Ramos (cell line): Measurements from ENCODE around the gene PTPRN2.

Experiments
- in situ Hi-C: fragments of 300-500 bp; cut with MboI; formaldehyde crosslinking; loops from one replicate; pipeline ENCODE4 v1.14.3; 2022; ENCODE audit warnings: low sequenced_read_pairs; ENCODE audit not compliant: unreplicated experiment

The PTPRN2 gene

DNA sequence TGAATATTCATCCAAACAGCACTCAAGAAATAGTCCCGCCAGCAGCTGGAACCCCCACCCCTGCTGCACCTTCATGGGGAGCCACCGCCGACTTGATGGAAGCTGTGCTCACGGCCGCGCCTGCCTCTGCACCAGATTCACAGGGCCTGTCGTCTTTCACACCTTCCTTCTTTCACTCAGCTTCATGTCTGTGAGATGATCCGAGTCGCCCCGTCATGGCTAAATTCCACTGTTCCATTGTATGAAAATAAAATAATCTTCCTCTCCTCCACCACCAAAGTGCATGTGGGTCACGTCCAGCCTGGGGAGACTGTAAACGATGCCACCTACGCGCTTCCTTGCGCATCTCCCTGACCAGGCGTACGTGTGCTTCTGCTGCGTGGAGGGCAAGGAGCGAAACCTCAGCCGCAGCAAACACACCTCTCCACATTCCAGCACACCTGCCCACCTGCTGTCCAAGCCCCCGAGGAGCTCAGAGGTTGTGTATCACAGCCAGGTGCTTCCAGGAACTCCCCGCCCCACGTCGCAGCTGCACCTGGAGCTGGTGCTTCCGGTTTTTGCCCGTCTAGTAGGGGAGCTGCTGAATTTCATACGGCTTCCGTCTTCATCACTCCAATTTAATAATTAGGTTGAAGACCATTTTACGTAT lies 137.0 kb downstream of the PTPRN2 start:
- in situ Hi-C loops, result no loop called here

DNA sequence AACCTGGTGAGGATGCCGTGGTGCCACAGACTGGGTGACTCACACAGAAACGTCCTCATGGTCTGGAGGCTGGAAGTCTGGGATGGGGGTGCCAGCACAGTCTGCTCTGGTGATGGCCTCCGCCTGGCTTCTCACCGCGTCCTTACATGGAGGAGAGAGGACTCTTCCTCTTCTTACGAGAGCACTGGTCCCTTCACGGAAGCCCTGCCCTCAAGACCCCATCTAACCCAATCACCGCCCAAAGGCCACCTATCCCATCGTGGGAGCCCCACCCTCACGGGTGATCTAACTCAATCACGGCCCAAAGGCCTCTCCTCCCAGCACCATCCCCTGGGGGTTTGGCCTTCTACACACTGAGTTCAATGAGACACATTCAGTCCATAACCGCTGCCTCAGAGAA lies 137.7 kb downstream of the PTPRN2 start:
- in situ Hi-C loops, result no loop called here

DNA sequence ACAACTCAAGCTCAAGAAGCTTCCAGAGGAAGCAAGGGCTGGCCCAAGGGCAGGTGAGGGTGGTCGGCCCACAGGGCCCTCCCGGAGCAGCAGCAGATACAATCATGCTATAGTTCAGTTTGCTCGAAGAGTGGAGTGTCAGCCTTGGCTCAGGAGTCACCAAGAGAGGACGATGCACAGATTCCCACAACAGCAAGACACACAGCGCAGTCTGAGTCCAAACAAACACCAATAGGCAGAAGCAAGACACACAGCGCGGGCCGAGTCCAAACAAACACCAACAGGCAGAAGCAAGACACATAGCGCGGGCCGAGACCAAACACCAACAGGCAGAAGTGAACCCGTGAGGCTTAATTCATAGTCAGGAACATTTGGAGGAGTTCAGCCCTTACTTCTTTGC lies 138.4 kb downstream of the PTPRN2 start:
- in situ Hi-C loops, result no loop called here

DNA sequence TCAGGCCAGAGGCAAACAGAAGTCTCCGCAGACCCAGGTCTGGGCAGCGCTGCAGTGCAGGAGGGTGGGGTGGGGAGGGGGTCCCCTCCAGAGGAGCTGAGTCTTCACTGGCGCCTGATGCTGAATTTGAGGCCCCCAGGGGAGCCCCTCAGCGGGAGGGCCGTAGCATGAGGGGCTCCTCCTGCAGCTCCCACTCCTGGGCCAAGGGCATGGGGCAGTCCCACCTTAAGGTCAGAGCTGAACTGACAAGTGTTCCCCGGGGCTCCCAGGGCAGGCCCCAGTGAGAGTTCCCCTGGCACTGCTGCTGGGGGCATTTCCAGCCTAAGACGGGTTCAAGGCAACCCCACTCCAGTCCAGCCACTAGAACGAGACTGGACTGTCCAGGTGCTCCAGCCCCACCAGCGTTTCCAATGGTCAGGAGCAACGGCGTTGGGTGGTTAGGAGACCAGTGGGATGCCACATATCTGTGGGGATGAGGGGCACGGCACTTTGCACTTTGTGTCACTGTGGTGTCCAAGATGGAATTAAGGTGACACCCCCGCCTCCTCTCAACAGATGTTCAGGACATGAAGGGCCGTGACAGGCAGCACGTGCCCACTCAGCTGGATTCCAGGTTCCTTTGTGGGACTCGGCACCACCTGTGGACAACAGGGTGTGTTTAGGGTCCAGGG lies 139.1 kb downstream of the PTPRN2 start:
- in situ Hi-C loops, result no loop called here

DNA sequence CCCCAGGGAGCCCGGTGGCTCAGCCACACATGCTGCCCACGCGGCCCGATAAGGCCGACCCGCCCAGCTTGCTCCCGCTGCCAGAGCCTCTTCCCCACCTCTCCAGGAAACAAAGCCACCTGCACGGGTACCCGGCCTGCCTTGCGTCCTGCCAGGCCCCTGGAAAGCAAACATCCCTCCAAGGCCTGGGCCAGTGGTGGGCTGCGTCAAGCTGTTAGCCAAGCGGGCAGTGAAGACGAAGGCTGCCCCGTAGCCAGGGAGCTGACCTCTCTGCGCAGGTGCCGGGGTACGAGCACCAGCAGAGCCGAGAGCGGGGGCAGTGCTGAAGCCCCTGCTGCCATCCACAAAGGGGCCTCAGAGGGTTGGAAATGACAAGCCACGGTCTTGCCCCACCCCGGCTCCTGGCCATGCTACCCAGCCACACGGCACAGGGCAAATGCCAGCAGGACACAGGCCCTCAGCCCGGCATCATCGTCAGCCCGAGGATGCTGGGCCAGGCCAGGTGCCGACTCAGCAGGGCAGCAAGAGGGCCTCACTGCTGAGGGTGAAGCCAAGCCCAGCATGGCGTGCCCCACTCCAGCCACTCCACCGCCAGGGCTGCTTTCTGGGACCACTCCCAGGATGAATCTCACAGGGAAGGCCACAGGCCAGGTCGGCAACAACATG lies 140.0 kb downstream of the PTPRN2 start:
- in situ Hi-C loops, result no loop called here

DNA sequence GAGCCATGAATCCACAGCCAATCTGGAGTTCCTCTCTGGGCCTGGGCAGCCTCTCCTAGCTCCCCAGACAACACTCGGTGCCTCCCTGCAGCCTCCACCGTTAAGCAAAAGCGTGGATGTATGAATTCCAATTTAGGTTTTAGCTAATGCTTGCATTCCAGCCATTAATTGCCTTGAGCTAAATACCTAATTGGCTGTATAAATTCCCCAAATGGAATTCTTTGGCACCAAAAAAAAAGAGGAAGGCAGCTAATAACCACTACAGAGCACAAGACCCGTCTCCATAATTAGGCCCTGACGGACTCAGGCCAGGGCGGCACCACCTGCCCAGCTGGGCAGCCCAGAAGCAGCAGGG lies 140.5 kb downstream of the PTPRN2 start:
- in situ Hi-C loops, result no loop called here

DNA sequence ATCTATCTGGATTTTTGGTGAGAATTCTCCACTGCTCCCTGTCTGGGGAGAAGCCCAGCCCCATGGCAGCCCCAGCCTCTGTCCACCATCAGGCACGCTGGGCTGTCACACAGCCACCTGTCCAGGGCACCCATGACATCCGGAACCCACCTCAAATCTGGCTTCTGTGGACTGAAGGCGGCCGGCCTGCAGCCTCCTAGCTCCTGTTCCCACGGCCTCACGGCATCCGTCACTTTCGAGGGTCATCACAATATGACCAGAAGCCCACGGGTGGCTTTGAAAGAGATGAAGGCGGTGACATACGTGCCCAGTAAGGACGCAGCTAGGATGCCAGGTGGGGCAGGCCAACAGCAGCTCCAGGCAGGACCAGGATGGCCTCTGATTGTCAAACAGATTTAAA lies 140.9 kb downstream of the PTPRN2 start:
- in situ Hi-C loops, result no loop called here

DNA sequence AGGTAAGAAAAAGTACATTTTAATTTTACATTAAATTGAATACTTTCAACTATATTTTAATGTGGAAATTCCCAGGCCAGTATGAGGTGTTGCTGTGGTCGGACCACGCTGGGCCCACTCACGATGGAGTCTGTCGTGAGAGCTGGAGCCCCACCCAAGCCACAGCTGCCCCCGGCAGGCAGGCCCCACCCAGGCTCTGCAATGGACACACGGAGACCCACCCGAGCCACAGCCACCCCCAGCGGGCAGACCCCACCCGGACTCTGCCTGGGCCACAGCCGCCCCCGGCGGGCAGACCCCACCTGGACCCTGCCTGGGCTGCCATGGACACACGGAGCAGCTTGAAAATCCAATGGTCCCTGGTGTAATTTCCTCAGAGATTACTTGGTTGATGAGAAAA lies 141.3 kb downstream of the PTPRN2 start:
- in situ Hi-C loops, result no loop called here

DNA sequence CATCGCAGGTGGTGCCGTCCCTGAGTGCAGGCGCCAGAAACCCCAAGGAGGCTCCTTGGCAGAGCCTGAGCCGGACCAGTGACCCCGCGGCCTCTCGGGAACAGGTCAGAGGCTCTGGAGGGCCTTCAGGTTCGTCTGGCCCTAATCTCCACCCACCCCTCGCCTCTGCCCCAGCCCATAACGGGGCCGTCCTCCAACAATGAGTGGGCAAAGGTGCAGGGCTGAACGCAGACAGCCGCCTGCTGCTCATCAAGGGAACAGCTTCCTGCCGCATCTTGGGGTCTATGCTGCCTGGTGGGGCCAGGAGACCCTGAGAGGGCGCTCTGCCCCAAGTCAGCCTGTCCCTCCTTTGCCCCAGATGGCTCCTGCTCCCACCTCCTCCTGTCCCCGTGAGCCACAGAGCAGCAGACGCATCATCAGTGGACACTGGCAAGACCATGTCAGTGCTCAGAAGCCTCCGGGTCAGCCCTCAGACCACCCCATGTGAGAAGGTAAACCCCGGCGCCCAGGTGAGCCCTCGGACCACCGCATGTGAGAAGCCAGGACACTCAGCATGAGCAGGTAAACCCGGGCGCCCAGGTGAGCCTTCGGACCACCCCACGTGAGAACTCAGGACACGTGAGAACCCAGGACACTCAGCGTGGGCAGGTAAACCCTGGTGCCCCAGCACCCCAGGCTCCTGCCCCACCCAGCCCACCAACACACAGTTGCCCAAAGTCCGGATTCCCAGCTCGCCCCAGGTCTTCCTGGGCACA lies 142.0 kb downstream of the PTPRN2 start:
- in situ Hi-C loops, result no loop called here

DNA sequence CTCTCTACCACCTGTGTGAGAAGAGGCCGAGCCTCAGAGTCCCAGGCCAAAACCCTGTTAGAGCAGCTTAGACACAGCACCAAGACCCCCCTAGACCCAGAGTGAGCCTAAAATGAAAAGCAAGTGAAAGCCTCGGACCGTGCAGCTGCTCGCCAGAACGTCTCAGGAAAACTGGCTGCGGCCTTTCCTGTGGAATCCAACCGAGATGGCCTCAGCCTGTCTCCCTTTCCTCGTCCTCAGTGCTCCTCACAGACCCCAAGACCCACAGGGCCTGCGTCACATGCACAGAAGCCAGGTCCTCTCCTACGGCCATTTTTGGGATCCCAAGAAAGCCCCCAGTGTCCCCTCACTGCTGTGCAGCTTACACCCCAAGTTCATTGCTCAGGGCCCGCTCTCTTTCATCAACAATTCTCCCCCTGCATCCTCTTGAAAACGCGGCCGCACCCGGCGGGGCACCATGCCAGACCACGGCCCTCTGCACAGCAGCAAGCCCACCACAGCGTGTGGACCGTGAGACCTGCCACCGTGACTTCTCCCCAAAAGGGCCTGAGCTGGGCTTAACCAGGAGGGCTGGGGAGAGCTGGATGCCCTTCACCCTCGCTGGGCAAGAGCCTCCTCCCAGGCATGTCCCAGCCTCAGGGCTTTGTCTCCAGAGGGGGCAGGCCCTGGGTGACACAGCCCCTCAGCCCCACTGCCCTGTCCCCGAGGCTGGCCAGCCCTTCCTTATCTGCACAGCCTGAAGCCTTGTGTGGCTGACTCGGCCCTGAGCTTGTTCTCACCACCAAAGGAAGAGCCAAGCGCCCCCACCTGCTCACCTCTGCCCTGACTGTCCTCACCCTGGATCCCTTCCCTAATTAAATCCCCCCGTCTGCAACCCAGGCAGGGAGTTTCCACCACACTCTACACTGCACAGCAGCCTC lies 142.9 kb downstream of the PTPRN2 start:
- in situ Hi-C loops, result no loop called here

DNA sequence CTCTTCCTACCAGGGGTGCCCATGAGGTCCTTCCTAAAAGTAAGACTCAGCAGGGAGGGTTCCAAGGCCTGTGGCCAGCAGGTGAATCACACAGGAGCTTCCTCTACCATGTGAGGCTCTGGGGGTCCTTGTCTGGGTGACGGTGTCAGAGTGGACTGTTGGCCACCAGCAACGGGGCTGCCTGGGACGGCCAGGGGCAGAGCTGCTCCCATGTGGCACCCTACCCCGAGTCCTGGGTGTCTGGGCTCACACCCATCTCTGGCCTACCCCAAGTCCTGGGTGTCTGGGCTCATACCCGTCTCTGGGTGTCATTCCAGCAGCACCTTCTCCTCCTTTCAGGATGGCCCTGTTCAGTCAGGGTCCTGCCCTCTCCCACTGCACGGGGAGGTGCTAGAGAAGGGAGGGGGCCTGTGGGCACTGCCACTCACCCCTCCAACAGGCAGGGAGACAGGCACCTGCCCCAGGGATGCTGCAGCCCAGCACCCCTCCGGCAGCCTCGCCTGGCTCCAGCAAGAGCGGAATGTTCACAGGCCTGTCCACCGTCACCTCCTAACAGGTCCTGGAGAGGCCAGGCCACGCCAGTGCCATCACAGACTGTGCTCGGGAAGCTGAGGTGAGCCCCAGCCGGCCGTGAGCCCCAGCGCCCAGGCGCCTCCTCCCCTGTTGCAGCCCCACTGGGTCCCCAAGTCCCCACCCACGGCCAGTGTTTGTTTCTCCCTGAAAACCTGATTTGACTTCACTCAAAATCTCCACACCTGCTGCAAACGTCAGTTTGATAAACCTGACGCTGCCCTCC lies 143.7 kb downstream of the PTPRN2 start:
- in situ Hi-C loops, result no loop called here

DNA sequence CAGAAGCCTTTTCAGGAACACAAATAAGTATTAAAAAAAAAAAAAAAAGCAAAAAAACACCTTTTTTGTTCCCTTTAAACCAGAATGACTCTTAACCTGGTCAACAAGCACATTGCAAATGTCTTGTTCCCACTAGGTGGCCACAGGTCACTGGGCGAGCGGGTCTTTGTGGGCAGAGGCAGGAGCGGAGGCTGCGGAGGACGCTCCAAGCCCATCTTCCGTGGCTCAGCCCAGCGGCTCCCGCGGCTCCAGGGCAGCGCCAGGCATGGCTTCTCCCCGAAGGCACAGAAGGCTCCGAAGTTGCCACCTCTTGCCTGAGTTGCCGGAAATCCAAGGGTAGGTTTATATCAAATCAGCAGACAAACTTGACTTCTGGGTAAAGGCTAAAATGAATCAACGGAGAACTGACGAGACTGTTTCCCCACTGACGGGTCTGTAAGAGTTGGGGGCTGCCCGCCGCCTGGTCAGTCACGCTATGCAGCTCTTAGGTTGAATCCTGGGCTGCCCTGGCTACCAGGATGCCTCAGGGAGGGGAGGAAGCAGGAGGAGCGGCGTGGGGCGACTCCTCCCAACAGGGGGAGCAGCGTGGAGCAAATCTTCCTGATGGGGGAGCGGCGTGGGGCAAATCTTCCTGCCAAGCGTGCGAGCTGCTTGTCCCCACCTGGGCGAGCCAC lies 144.5 kb downstream of the PTPRN2 start:
- in situ Hi-C loops, result no loop called here

DNA sequence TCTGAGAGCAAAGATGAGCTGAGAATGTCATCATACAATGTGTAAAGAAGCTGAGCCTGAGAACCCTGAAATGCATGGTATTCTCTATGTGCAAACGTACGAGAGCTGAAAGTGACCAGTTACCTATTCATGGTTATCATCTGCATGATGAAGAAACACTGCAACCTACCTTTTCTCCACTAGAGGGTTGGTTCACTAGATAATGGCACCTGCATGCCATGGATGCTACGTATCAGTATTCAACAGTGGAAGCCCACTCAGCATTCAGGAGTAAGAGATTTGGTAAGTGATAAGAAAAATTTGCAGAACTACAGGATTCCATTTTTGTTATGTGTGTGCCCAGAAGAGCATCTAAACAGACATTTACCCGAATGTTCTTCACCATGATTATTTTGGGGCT lies 145.4 kb downstream of the PTPRN2 start:
- in situ Hi-C loops, result no loop called here

DNA sequence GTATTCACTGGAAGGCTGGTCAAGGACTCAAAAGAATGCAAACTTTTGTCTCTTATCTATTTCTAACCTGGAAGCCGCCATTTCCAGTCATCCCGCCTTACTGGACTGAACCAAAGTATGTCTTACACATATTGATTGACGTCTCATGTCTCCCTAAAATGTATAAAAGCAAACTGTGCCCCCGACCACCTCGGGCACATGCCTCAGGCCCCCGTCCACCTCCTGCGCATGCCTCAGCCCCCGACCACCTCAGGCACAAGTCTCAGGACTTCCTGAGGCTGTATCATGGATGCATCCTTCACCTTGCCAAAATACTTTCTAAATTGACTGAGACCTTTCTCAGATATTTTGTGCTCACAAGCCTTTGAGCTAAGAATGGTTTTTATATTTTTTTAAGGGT lies 148.6 kb downstream of the PTPRN2 start:
- in situ Hi-C loops, result no loop called here

DNA sequence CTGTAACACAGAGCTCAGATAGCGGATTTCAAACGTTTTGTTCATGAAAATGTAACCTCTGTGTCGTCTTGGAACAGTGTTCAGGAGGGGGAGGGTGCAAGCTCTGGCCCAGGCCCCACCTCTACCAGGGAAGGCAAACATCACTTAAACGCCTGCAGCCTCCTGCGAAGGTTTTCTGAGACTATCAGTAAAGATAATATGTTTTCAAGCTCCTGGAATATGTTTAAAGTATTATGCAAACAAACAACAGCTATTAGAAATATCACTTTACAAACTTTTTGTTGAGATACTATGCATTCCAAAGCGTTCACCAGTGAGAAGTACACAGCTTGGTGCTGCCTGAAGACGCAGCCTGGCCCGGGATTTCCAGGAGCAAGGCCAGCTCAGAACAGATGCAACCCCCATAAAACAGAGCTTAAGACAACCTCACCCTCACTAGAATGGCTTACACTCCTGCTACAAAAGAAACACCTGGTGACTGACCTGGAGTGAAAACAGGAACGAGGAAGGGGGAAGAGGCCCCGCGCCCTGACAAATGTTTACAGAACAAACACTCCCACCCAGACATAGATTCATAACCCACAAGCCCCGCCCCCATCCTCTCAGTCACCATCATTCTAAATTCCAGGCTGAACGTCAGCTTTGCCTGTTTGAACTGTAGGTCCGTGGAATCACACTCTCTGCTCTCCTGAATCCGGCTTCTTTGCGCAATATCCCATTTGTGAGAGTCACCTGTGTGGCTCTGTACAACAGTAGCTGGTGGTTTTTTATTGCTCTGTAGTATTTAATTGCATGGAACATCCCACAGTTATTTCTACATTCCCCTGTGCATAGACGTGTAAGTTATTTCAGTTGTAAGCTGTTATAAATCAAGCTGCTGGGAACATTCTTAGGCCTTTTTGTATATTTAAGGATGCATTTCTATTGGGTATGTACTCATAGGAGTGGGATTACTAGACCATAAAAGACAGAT lies 155.0 kb downstream of the PTPRN2 start:
- in situ Hi-C loops, result no loop called here

DNA sequence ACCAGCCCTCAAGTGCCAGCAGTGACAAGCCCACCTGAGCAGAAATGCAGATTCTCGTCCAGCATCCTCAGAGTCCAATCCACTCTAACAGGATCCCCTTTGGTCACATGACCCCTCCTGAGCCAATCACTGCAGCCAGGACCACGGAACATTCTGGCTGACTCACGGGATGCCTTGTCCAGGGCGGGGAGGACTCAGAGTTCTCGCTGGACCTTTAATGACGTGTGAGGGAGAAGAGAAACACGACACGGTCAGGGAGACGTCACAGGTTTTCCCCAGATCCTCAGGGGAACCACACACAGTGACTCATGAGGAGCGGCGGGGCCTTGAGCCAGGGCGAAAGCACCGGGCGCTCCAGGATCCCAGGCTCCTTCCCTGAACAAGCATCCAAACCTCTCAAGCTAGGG lies 155.7 kb downstream of the PTPRN2 start:
- in situ Hi-C loops, result no loop called here

DNA sequence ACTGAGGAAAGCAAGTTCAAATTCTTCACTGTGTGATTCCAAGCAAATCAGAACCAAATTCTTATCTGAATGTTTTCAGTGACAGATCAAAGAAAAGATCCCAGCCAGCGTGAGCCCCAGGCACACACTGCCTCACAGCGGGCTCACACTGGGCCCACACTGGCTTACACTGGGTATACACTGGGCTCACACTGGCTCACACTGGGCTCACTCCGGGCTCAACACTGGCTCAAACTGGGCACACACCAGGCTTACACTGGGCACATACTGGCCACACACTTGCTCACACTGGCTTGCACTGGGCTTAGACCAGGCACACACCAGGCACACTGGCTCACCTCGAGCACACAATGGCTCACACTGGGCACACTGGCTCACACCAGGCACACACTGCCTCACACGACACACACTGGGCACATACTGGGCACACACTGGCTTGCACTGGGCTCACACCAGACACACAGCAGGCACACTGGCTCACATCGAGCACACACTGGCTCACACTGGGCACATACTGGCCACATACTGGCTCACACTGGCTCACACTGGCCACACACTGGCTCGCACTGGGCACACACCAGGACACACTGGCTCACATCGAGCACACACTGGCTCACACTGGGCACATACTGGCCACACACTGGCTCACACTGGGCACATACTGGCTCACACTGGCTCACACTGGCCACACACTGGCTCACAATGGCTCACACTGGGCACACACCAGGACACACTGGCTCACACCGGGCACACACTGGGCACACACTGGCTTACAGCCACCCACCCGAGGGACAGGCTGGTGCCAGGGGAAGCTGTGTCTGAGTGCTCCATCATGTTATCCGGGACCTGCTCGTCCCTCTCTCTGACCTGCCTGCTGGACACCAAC lies 156.3 kb downstream of the PTPRN2 start:
- in situ Hi-C loops, result no loop called here
